WTC11 (cell line): ENCODE data around the gene RFPL4AL1. TPM values are rescaled to one million over a fixed set of nuclear protein-coding genes. Genes with fewer than 3 reads are reported as not detected.
"Not testable (repeated sequence)": the region's sequence is repeated elsewhere in the genome, so short reads cannot be mapped to it uniquely, and the experiment has no call there.

Experiments used
- ATAC-seq: fragments of 200-7000 bp; cut with Tn5 transposase; 2 replicates; pipeline ENCODE4 v1.10.0; 2021; ENCODE audit warnings: mild to moderate bottlenecking, moderate library complexity
- CTCF ChIA-PET: fragments of 300-600 bp; sonication (Branson Sonifier 250); formaldehyde crosslinking; loops from one replicate; lab custom pipeline; 2021; ENCODE audit warnings: antibody characterized with exemption; lab: Charles Lee
- POLR2A ChIA-PET: fragments of 350-600 bp; sonication (Branson Sonifier 250); formaldehyde crosslinking; loops from one replicate; lab custom pipeline; 2021; ENCODE audit warnings: antibody characterized with exemption; lab: Charles Lee
- DNase-seq: peaks from one replicate; pipeline ENCODE4 v3.0.0; 2021; ENCODE audit warnings: low spot score
- H3K27ac Mint-ChIP-seq: 2 replicates; pipeline ENCODE4 v1.8.0; 2021; ENCODE audit warnings: mixed read lengths
- H3K27me3 Mint-ChIP-seq: 2 replicates; pipeline ENCODE4 v1.8.0; 2021; ENCODE audit warnings: low read depth, mild to moderate bottlenecking, moderate library complexity, mixed read lengths
- H3K36me3 Mint-ChIP-seq: 2 replicates; pipeline ENCODE4 v1.8.0; 2021; ENCODE audit warnings: mixed read lengths
- H3K4me1 Mint-ChIP-seq: 2 replicates; pipeline ENCODE4 v1.8.0; 2022; ENCODE audit warnings: mixed read lengths
- H3K4me3 Mint-ChIP-seq: 2 replicates; pipeline ENCODE4 v1.8.0; 2021; ENCODE audit warnings: mild to moderate bottlenecking, moderate library complexity, mixed read lengths
- H3K9me3 Mint-ChIP-seq: 2 replicates; pipeline ENCODE4 v1.8.0; 2021; ENCODE audit warnings: mixed read lengths
- AR ChIP-seq: fragments of 250-450 bp; sonication (Bioruptor Pico); IDR thresholded peaks from 2 replicates; pipeline ENCODE4 v1.9.0; 2021; ENCODE audit warnings: mild to moderate bottlenecking
- CTCF ChIP-seq: fragments of 200-600 bp; IDR thresholded peaks from 2 replicates; pipeline ENCODE4 v1.8.0; 2022; ENCODE audit warnings: antibody characterized with exemption
- EMX1 ChIP-seq: fragments of 250-450 bp; sonication (Bioruptor Pico); IDR thresholded peaks from 2 replicates; pipeline ENCODE4 v1.8.0; 2021; ENCODE audit warnings: mild to moderate bottlenecking
- HMGA2 ChIP-seq: fragments of 250-450 bp; sonication (Bioruptor Pico); IDR thresholded peaks from 2 replicates; pipeline ENCODE4 v1.4.0; 2021; ENCODE audit warnings: mild to moderate bottlenecking, moderate library complexity
- KAT7 ChIP-seq: sonication (generic); formaldehyde crosslinking; IDR thresholded peaks from 2 replicates; pipeline ENCODE4 v1.8.1; 2023; ENCODE audit warnings: missing genetic modification reagents, mild to moderate bottlenecking, borderline replicate concordance
- NR1H2 ChIP-seq: sonication (generic); formaldehyde crosslinking; IDR thresholded peaks from 2 replicates; pipeline ENCODE4 v1.9.0; 2021; ENCODE audit warnings: mild to moderate bottlenecking, moderate library complexity, missing genetic modification reagents
- NR2C2 ChIP-seq: sonication (generic); formaldehyde crosslinking; IDR thresholded peaks from 2 replicates; pipeline ENCODE4 v1.8.0; 2022; ENCODE audit warnings: mild to moderate bottlenecking, missing genetic modification reagents
- NR3C1 ChIP-seq: sonication (generic); formaldehyde crosslinking; conservative IDR thresholded peaks from 2 replicates; pipeline ENCODE4 v1.8.1; 2023; ENCODE audit warnings: low read depth, mild to moderate bottlenecking, missing genetic modification reagents
- STAT6 ChIP-seq: sonication (generic); formaldehyde crosslinking; conservative IDR thresholded peaks from 2 replicates; pipeline ENCODE4 v1.8.1; 2023; ENCODE audit warnings: mild to moderate bottlenecking, low read depth, missing genetic modification reagents, moderate library complexity
- TEAD4 ChIP-seq: sonication (generic); formaldehyde crosslinking; IDR thresholded peaks from 2 replicates; pipeline ENCODE4 v1.8.0; 2022; ENCODE audit warnings: mild to moderate bottlenecking, missing genetic modification reagents
- USF2 ChIP-seq: sonication (generic); formaldehyde crosslinking; IDR thresholded peaks from 2 replicates; pipeline ENCODE4 v1.8.1; 2023; ENCODE audit warnings: mild to moderate bottlenecking, missing genetic modification reagents, moderate library complexity
- ZBTB21 ChIP-seq: sonication (generic); formaldehyde crosslinking; IDR thresholded peaks from 2 replicates; pipeline ENCODE4 v1.8.1; 2023; ENCODE audit warnings: mild to moderate bottlenecking, missing genetic modification reagents, borderline replicate concordance
- ZMAT4 ChIP-seq: fragments of 250-450 bp; sonication (Bioruptor Pico); IDR thresholded peaks from 2 replicates; pipeline ENCODE4 v1.9.0; 2021; ENCODE audit warnings: mild to moderate bottlenecking
- ZNF232 ChIP-seq: sonication (generic); formaldehyde crosslinking; IDR thresholded peaks from 2 replicates; pipeline ENCODE4 v1.8.0; 2022; ENCODE audit warnings: mild to moderate bottlenecking, missing genetic modification reagents
- ZNF263 ChIP-seq: sonication (generic); formaldehyde crosslinking; IDR thresholded peaks from 2 replicates; pipeline ENCODE4 v1.8.1; 2022; ENCODE audit warnings: low read depth, mild to moderate bottlenecking, moderate library complexity, missing genetic modification reagents
- ZNF317 ChIP-seq: sonication (generic); formaldehyde crosslinking; IDR thresholded peaks from 2 replicates; pipeline ENCODE4 v1.8.1; 2023; ENCODE audit warnings: low read depth, mild to moderate bottlenecking, moderate library complexity, missing genetic modification reagents, borderline replicate concordance
- ZNF396 ChIP-seq: fragments of 250-450 bp; sonication (Bioruptor Pico); IDR thresholded peaks from 2 replicates; pipeline ENCODE4 v1.8.0; 2021; ENCODE audit warnings: mild to moderate bottlenecking, moderate library complexity, borderline replicate concordance
- ZNF423 ChIP-seq: fragments of 250-450 bp; sonication (Bioruptor Pico); IDR thresholded peaks from 2 replicates; pipeline ENCODE4 v2.1.2; 2022; ENCODE audit warnings: mild to moderate bottlenecking, moderate library complexity
- ZNF425 ChIP-seq: fragments of 250-450 bp; sonication (Bioruptor Pico); conservative IDR thresholded peaks from 2 replicates; pipeline ENCODE4 v1.9.0; 2021; ENCODE audit warnings: mild to moderate bottlenecking
- total RNA-seq: library from RNA; stranded (reverse); gene quantifications from 3 replicates; pipeline ENCODE4 v1.2.3, GENCODE V29; 2021

RFPL4AL1 gene
- total RNA-seq, 1 experiment from 2014 or later, result not detected

GRCh38 chr19:55750715-55751114 lies 18.2 kb upstream of the RFPL4AL1 start (continued):
- no peak for TF ChIP-seq AR (CRISPR knock-in tag)
- TF ChIP-seq USF2, result no peak
- TF ChIP-seq KAT7 (CRISPR knock-in tag), result no peak
- no peak for TF ChIP-seq HMGA2 (CRISPR knock-in tag)
- TF ChIP-seq EMX1, result no peak
- TF ChIP-seq ZBTB21 (CRISPR knock-in tag), result no peak
- no peak for TF ChIP-seq ZMAT4
- TF ChIP-seq STAT6 (CRISPR knock-in tag), result no peak

- H3K4me1 Mint-ChIP-seq, result no peaks in the 10 kb centered on the region
- no peak overlapping the region for H3K27ac Mint-ChIP-seq
- H3K4me3 Mint-ChIP-seq, result no peak overlapping the region
- POLR2A ChIA-PET, result no interaction called here
- peaks cover 59% of the 10 kb centered on the region for H3K36me3 Mint-ChIP-seq
- DNase-seq (no peak), ATAC-seq (no peak)
- H3K27me3 Mint-ChIP-seq, result peaks cover 18% of the 10 kb centered on the region
- peaks cover 77% of the 10 kb centered on the region for H3K9me3 Mint-ChIP-seq
- TF ChIP-seq STAT6 (CRISPR knock-in tag), result no peak
- TF ChIP-seq ZNF425 (CRISPR knock-in tag), result no peak
- TF ChIP-seq ZNF396 (CRISPR knock-in tag), result no peak
- no peak for TF ChIP-seq NR1H2 (CRISPR knock-in tag)
- no peak for TF ChIP-seq CTCF
- no peak for TF ChIP-seq ZNF317 (CRISPR knock-in tag)
- TF ChIP-seq NR2C2, result no peak
- no peak for TF ChIP-seq EMX1
- TF ChIP-seq ZNF232, result no peak
- no peak for TF ChIP-seq ZNF423 (CRISPR knock-in tag)
- no peak for TF ChIP-seq TEAD4
- no peak for TF ChIP-seq ZNF263 (CRISPR knock-in tag)
- no peak for TF ChIP-seq NR3C1 (CRISPR knock-in tag)
- TF ChIP-seq, all 79 proteins: peak for 0
- CTCF ChIA-PET, result no interaction called here
Measured at GRCh38 chr19:55753401-55753800, 15.5 kb upstream of the RFPL4AL1 start.

- peaks cover 19% of the 10 kb centered on the region for H3K27me3 Mint-ChIP-seq
- DNase-seq, CTCF ChIA-PET, ATAC-seq, POLR2A ChIA-PET, H3K4me1 Mint-ChIP-seq, H3K4me3 Mint-ChIP-seq, H3K27ac Mint-ChIP-seq: not testable (repeated sequence)
- peaks cover 65% of the 10 kb centered on the region for H3K36me3 Mint-ChIP-seq
- H3K9me3 Mint-ChIP-seq, result peaks cover 83% of the 10 kb centered on the region
Measured at GRCh38 chr19:55756808-55757207, 12.1 kb upstream of the RFPL4AL1 start.
